ENCODE measurements around the gene TNNI2. TPM values are rescaled to one million over a fixed set of nuclear protein-coding genes. Genes with fewer than 3 reads are reported as not detected.

TNNI2 gene
- total and polyA plus RNA-seq, 2 donors (not counting 1 experiment from before 2014, with no cell fraction given), result 2.9 to 12.9 TPM

GRCh38 chr11:1814691-1815090 is 24.1 kb upstream of the TNNI2 start:
- no peak for TF ChIP-seq EZH2 (IDR thresholded peaks at IDR 0.05; ENCODE audit: borderline replicate concordance, insufficient read depth, low read depth, low read length, poor library complexity, severe bottlenecking)
- TF ChIP-seq, protein P1, sequence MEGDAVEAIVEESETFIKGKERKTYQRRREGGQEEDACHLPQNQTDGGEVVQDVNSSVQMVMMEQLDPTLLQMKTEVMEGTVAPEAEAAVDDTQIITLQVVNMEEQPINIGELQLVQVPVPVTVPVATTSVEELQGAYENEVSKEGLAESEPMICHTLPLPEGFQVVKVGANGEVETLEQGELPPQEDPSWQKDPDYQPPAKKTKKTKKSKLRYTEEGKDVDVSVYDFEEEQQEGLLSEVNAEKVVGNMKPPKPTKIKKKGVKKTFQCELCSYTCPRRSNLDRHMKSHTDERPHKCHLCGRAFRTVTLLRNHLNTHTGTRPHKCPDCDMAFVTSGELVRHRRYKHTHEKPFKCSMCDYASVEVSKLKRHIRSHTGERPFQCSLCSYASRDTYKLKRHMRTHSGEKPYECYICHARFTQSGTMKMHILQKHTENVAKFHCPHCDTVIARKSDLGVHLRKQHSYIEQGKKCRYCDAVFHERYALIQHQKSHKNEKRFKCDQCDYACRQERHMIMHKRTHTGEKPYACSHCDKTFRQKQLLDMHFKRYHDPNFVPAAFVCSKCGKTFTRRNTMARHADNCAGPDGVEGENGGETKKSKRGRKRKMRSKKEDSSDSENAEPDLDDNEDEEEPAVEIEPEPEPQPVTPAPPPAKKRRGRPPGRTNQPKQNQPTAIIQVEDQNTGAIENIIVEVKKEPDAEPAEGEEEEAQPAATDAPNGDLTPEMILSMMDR (IDR thresholded peaks at IDR 0.05), result no peak
- H3K9ac ChIP-seq (ENCODE audit: low read length), result no peak overlapping the region
- Mint-ChIP-seq H3K9me3 (ENCODE audit: insufficient read depth) (peaks cover 5% of the 10 kb centered on the region), H3K4me1 (no peaks in the 10 kb centered on the region), H3K4me3 (no peak overlapping the region), H3K27ac (no peak overlapping the region), H3K27me3 (peaks cover 27% of the 10 kb centered on the region)
- H4K20me1 ChIP-seq (ENCODE audit: control insufficient read depth, insufficient read depth, low read length, poor library complexity, severe bottlenecking), result no peaks in the 10 kb centered on the region
- H3K36me3 ChIP-seq (replicated peaks in 1 of 2; ENCODE audit: control extremely low read depth in 1 of 2, control insufficient read depth in 1 of 2, extremely low read depth in 1 of 2, insufficient read depth in 2 of 2, low read length in 1 of 2), result no peaks in the 10 kb centered on the region
- H3K4me2 ChIP-seq (replicated peaks; ENCODE audit: low read depth, low read length, poor library complexity, severe bottlenecking), result no peak overlapping the region
- no peaks in the 10 kb centered on the region for H3K27me3 ChIP-seq (replicated peaks in 1 of 4; ENCODE audit: control extremely low read depth in 1 of 4, control insufficient read depth in 3 of 4, insufficient read depth in 4 of 4, low read length in 3 of 4)
- no peak for DNase-seq
- POLR2A ChIA-PET, result no interaction called here
- 91% methylated on average over 10 of the region's 10 CpGs for WGBS (ENCODE audit: insufficient coverage)
- H3K9me3 ChIP-seq (ENCODE audit: control extremely low read depth in 1 of 3, control insufficient read depth in 2 of 3, insufficient read depth in 1 of 3, low read length in 2 of 3), result peaks cover 0 to 15% (median 7%) of the 10 kb centered on the region in 3 donors
- H3K4me1 ChIP-seq (ENCODE audit: control insufficient read depth in 2 of 2, insufficient read depth in 2 of 2, low read length in 2 of 2), result no peaks in the 10 kb centered on the region
- H2AFZ ChIP-seq (ENCODE audit: insufficient read depth, low read depth, low read length, poor library complexity, severe bottlenecking), result no peak overlapping the region
- intact Hi-C loops (cut with micrococcal nuclease), result no loop called here
- CTCF ChIA-PET, result interaction anchor here (1.2 kb wide), 1 partner anchor 14 kb away, joined by 3 read pairs; no protein-coding TSS in a partner anchor
- no peaks in the 10 kb centered on the region for H3K79me2 ChIP-seq (ENCODE audit: control insufficient read depth, insufficient read depth, low read length)
- no peak for ATAC-seq (ENCODE audit: low read depth)
- H3K27ac ChIP-seq (ENCODE audit: low read length in 2 of 2), result no peak overlapping the region
- no peak overlapping the region for H3K4me3 ChIP-seq (ENCODE audit: control extremely low read depth in 1 of 5, extremely low read depth in 1 of 5, insufficient read depth in 1 of 5, low read depth in 2 of 5, low read length in 4 of 5)

- Histone ChIP-seq H3K9me3 (ENCODE audit: control extremely low read depth in 1 of 3, control insufficient read depth in 2 of 3, insufficient read depth in 1 of 3, low read length in 2 of 3) (peaks cover 0 to 15% (median 7%) of the 10 kb centered on the region in 3 donors), H3K27me3 (replicated peaks in 1 of 4; ENCODE audit: control extremely low read depth in 1 of 4, control insufficient read depth in 3 of 4, insufficient read depth in 4 of 4, low read length in 3 of 4) (no peaks in the 10 kb centered on the region), H4K20me1 (ENCODE audit: control insufficient read depth, insufficient read depth, low read length, poor library complexity, severe bottlenecking) (no peaks in the 10 kb centered on the region), H3K9ac (ENCODE audit: low read length) (no peak overlapping the region), H3K4me3 (ENCODE audit: control extremely low read depth in 1 of 5, extremely low read depth in 1 of 5, insufficient read depth in 1 of 5, low read depth in 2 of 5, low read length in 4 of 5) (no peak overlapping the region), H3K36me3 (replicated peaks in 1 of 2; ENCODE audit: control extremely low read depth in 1 of 2, control insufficient read depth in 1 of 2, extremely low read depth in 1 of 2, insufficient read depth in 2 of 2, low read length in 1 of 2) (no peaks in the 10 kb centered on the region), H3K4me1 (ENCODE audit: control insufficient read depth in 2 of 2, insufficient read depth in 2 of 2, low read length in 2 of 2) (no peaks in the 10 kb centered on the region), H2AFZ (ENCODE audit: insufficient read depth, low read depth, low read length, poor library complexity, severe bottlenecking) (no peak overlapping the region), H3K4me2 (replicated peaks; ENCODE audit: low read depth, low read length, poor library complexity, severe bottlenecking) (no peak overlapping the region), H3K79me2 (ENCODE audit: control insufficient read depth, insufficient read depth, low read length) (no peaks in the 10 kb centered on the region), H3K27ac (ENCODE audit: low read length in 2 of 2) (no peak overlapping the region)
- intact Hi-C loops (cut with micrococcal nuclease), result no loop called here
- Mint-ChIP-seq H3K27ac (no peak overlapping the region), H3K9me3 (ENCODE audit: insufficient read depth) (peaks cover 5% of the 10 kb centered on the region), H3K4me3 (no peak overlapping the region), H3K4me1 (no peaks in the 10 kb centered on the region), H3K27me3 (peaks cover 25% of the 10 kb centered on the region)
- POLR2A ChIA-PET, result no interaction called here
- TF ChIP-seq, protein P1 (IDR thresholded peaks at IDR 0.05), result no peak
- CTCF ChIA-PET, result interaction anchor here (1.2 kb wide), 1 partner anchor 15 kb away, joined by 3 read pairs; no protein-coding TSS in a partner anchor
- DNase-seq, result no peak
- WGBS (ENCODE audit: insufficient coverage), result 96% methylated on average over 5 of the region's 8 CpGs
- no peak for ATAC-seq (ENCODE audit: low read depth)
Measured at GRCh38 chr11:1815311-1815710, 23.5 kb upstream of the TNNI2 start.
